ENCODE data around the gene VSTM2L.

The VSTM2L gene

GRCh38 chr20:37890108-37890507, 12.8 kb upstream of the VSTM2L start:
- Histone ChIP-seq H3K36me3 (no peaks in the 10 kb centered on the region), H3K4me1 (peaks cover 8% of the 10 kb centered on the region), H3K9me3 (no peaks in the 10 kb centered on the region), H3K27me3 (no peaks in the 10 kb centered on the region), H3K4me3 (ENCODE audit: low read depth, low read length) (no peak overlapping the region)
- no peak for DNase-seq
- no peak for TF ChIP-seq CTCF (IDR thresholded peaks at IDR 0.05; ENCODE audit: low read depth, low read length)

GRCh38 chr20:37890643-37891042, 12.3 kb upstream of the VSTM2L start:
- no peaks in the 10 kb centered on the region for H3K36me3 ChIP-seq
- DNase-seq: no peak
- no peaks in the 10 kb centered on the region for H3K9me3 ChIP-seq
- H3K4me3 ChIP-seq (ENCODE audit: low read depth, low read length): no peak overlapping the region
- H3K27me3 ChIP-seq: no peaks in the 10 kb centered on the region
- H3K4me1 ChIP-seq: peaks cover 8% of the 10 kb centered on the region
- TF ChIP-seq CTCF (IDR thresholded peaks at IDR 0.05; ENCODE audit: low read depth, low read length): no peak

GRCh38 chr20:37892001-37892400, 10.9 kb upstream of the VSTM2L start:
- H3K4me3 ChIP-seq (ENCODE audit: low read depth, low read length): no peak overlapping the region
- H3K36me3 ChIP-seq: no peaks in the 10 kb centered on the region
- peaks cover 3% of the 10 kb centered on the region for H3K4me1 ChIP-seq
- H3K27me3 ChIP-seq: no peaks in the 10 kb centered on the region
- H3K9me3 ChIP-seq: no peaks in the 10 kb centered on the region
- TF ChIP-seq CTCF (IDR thresholded peaks at IDR 0.05; ENCODE audit: low read depth, low read length): no peak
- DNase-seq: no peak

GRCh38 chr20:37893566-37894241, 9.2 kb upstream of the VSTM2L start:
- no peak for DNase-seq
- Histone ChIP-seq H3K27me3 (no peaks in the 10 kb centered on the region), H3K4me1 (peaks cover 10% of the 10 kb centered on the region), H3K36me3 (no peaks in the 10 kb centered on the region), H3K4me3 (ENCODE audit: low read depth, low read length) (no peak overlapping the region), H3K9me3 (no peaks in the 10 kb centered on the region)
- no peak for TF ChIP-seq CTCF (IDR thresholded peaks at IDR 0.05; ENCODE audit: low read depth, low read length)

GRCh38 chr20:37894454-37894853, 8.5 kb upstream of the VSTM2L start:
- TF ChIP-seq CTCF (IDR thresholded peaks at IDR 0.05; ENCODE audit: low read depth, low read length): no peak
- Histone ChIP-seq H3K4me1 (peaks cover 10% of the 10 kb centered on the region), H3K36me3 (no peaks in the 10 kb centered on the region), H3K9me3 (no peaks in the 10 kb centered on the region), H3K4me3 (ENCODE audit: low read depth, low read length) (no peak overlapping the region), H3K27me3 (no peaks in the 10 kb centered on the region)
- no peak for DNase-seq

GRCh38 chr20:37895166-37895565, 7.8 kb upstream of the VSTM2L start:
- Histone ChIP-seq H3K4me1 (peaks cover 10% of the 10 kb centered on the region), H3K4me3 (ENCODE audit: low read depth, low read length) (no peak overlapping the region), H3K27me3 (no peaks in the 10 kb centered on the region), H3K36me3 (no peaks in the 10 kb centered on the region), H3K9me3 (no peaks in the 10 kb centered on the region)
- TF ChIP-seq CTCF (IDR thresholded peaks at IDR 0.05; ENCODE audit: low read depth, low read length): no peak
- no peak for DNase-seq

Data from BE2C (cell line).